A673 (cell line): Measurements from ENCODE around the gene DDR2. TPM values are rescaled to one million over a fixed set of nuclear protein-coding genes. Genes with fewer than 3 reads are reported as not detected.
"Not testable (repeated sequence)": the region's sequence is repeated elsewhere in the genome, so short reads cannot be mapped to it uniquely, and the experiment has no call there.

ENCODE experiments used
- BruUV-seq: library from RNA; stranded (reverse); fragments of 400-500 nt; replicated peaks from 2 replicates; lab custom pipeline; 2021; lab: Mats Ljungman, UMichigan
- CTCF ChIA-PET: fragments of 300-600 bp; sonication (Branson Sonifier 250); formaldehyde crosslinking; loops from one replicate; lab custom pipeline; 2022; ENCODE audit warnings: antibody characterized with exemption; lab: Charles Lee
- POLR2A ChIA-PET: fragments of 300-600 bp; sonication (Branson Sonifier 250); formaldehyde crosslinking; loops from one replicate; lab custom pipeline; 2022; ENCODE audit warnings: antibody characterized with exemption; ENCODE audit not compliant: low non-redundant PET; lab: Charles Lee
- DNase-seq: peaks from one replicate; pipeline ENCODE4 v3.0.0-alpha.2; 2015; ENCODE audit warnings: low spot score
- H3K27ac ChIP-seq: fragments of 200-600 bp; sonication (generic); 2 replicates; pipeline ENCODE4 v1.5.1; 2016; ENCODE audit warnings: mixed run types, low read depth, mild to moderate bottlenecking, mixed read lengths, antibody characterized with exemption, low read length; ENCODE audit not compliant: poor library complexity, severe bottlenecking
- H3K27me3 ChIP-seq: fragments of 200-600 bp; sonication (generic); replicated peaks from 2 replicates; pipeline ENCODE4 v1.6.1; 2017; ENCODE audit warnings: mixed run types, low read depth, mild to moderate bottlenecking, mixed read lengths, antibody characterized with exemption, low read length; ENCODE audit not compliant: insufficient read depth, poor library complexity
- H3K36me3 ChIP-seq: fragments of 200-600 bp; sonication (generic); 2 replicates; pipeline ENCODE4 v1.6.1; 2016; ENCODE audit warnings: mixed run types, mild to moderate bottlenecking, mixed read lengths, antibody characterized with exemption, low read length; ENCODE audit not compliant: insufficient read depth, poor library complexity, severe bottlenecking
- H3K4me1 ChIP-seq: fragments of 200-600 bp; sonication (generic); 2 replicates; pipeline ENCODE4 v1.6.1; 2017; ENCODE audit warnings: mixed run types, mild to moderate bottlenecking, mixed read lengths, antibody characterized with exemption, low read length; ENCODE audit not compliant: insufficient read depth, poor library complexity, severe bottlenecking
- H3K4me3 ChIP-seq: fragments of 200-600 bp; sonication (generic); 2 replicates; pipeline ENCODE4 v1.5.1; 2016; ENCODE audit warnings: low read depth, mixed run types, mild to moderate bottlenecking, mixed read lengths, low read length; ENCODE audit not compliant: poor library complexity, severe bottlenecking
- H3K9me3 ChIP-seq: fragments of 200-600 bp; sonication (generic); 2 replicates; pipeline ENCODE4 v1.6.1; 2016; ENCODE audit warnings: mixed run types, low read depth, mild to moderate bottlenecking, mixed read lengths, antibody characterized with exemption, low read length; ENCODE audit not compliant: poor library complexity, severe bottlenecking
- CTCF ChIP-seq: fragments of 300-800, 200-600 bp; sonication (generic); conservative IDR thresholded peaks from 2 replicates; pipeline ENCODE4 v1.5.1; 2017; ENCODE audit warnings: low read depth, mild to moderate bottlenecking, antibody characterized with exemption, low read length, moderate library complexity, mixed read lengths
- intact Hi-C: fragments of 100-400 bp; cut with micrococcal nuclease; formaldehyde crosslinking; loops from one replicate; pipeline ENCODE4 v1.10.0; 2022; ENCODE audit not compliant: unreplicated experiment
- total RNA-seq: library from RNA; stranded (reverse); gene quantifications from 2 replicates; pipeline ENCODE4 v1.2.3, GENCODE V29; 2021

Gene DDR2
- total RNA-seq, 1 experiment from 2014 or later: 121 TPM

GRCh38 chr1:162799995-162800830 is 167.9 kb downstream of the DDR2 start:
- not testable (repeated sequence) for H3K27me3 ChIP-seq, H3K9me3 ChIP-seq, BruUV-seq, H3K27ac ChIP-seq, H3K4me3 ChIP-seq, H3K4me1 ChIP-seq
- intact Hi-C loops: loop anchor here (1.0 to 10.0 kb wide), 2 partner anchors 187 to 745 kb away; no protein-coding TSS in a partner anchor
- ChIA-PET POLR2A (interaction anchor here (0.6 kb wide), 2 partner anchors 31 to 186 kb away, joined by 3 to 16 read pairs; no protein-coding TSS in a partner anchor), CTCF (interaction anchor here (0.5 to 1.2 kb wide), 10 partner anchors 98 to 763 kb away, joined by 3 to 13 read pairs (median 3); no protein-coding TSS in a partner anchor)
- peak; percentile 85 for DNase-seq
- peak; percentile 63 for TF ChIP-seq CTCF
- peaks cover 59% of the 10 kb centered on the region for H3K36me3 ChIP-seq

DNA sequence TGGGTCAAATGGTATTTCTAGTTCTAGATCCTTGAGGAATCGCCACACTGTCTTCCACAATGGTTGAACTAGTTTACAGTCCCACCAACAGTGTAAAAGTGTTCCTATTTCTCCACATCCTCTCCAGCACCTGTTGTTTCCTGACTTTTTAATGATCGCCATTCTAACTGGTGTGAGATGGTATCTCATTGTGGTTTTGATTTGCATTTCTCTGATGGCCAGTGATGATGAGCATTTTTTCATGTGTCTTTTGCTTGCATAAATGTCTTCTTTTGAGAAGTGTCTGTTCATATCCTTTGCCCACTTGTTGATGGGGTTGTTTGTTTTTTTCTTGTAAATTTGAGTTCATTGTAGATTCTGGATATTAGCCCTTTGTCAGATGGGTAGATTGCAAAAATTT is 175.2 kb downstream of the DDR2 start:
- BruUV-seq, H3K27me3 ChIP-seq, H3K4me3 ChIP-seq, H3K27ac ChIP-seq, H3K4me1 ChIP-seq, DNase-seq, POLR2A ChIA-PET, CTCF ChIA-PET, H3K9me3 ChIP-seq, intact Hi-C loops: not testable (repeated sequence)
- H3K36me3 ChIP-seq: peaks cover 36% of the 10 kb centered on the region

- H3K4me1 ChIP-seq, intact Hi-C loops, DNase-seq, H3K27ac ChIP-seq, H3K27me3 ChIP-seq, H3K4me3 ChIP-seq, H3K9me3 ChIP-seq, POLR2A ChIA-PET, CTCF ChIA-PET, H3K36me3 ChIP-seq: not testable (repeated sequence)
- TSS peak; percentile 73 for BruUV-seq
Observed at GRCh38 chr1:162812357-162812756, 180.1 kb downstream of the DDR2 start.

GRCh38 chr1:162818136-162818535 is 185.9 kb downstream of the DDR2 start:
- POLR2A ChIA-PET, H3K4me3 ChIP-seq, intact Hi-C loops, DNase-seq, H3K27ac ChIP-seq, H3K36me3 ChIP-seq, CTCF ChIA-PET, BruUV-seq, H3K9me3 ChIP-seq, H3K27me3 ChIP-seq: not testable (repeated sequence)
- peaks cover 15% of the 10 kb centered on the region for H3K4me1 ChIP-seq

DNA sequence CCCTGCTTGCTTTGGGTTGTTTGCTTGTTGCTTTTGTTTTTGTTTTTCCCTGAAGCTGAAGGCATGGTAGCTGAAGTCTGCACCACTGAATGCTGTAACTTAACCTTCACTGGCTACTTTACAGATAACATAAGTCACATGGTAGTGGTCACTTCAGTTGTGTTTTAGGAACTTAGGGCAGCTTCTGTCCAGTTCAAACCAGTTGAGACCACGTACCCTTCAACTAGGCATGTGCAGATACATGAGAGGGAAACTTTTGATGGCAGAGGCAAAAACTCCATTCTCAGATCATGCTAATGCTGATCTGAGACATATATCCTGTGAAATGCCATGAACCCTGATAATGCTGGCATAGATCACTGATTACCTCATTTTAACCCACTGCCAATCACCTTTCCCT is 186.4 kb downstream of the DDR2 start:
- H3K27me3 ChIP-seq, H3K4me3 ChIP-seq, H3K9me3 ChIP-seq, DNase-seq, H3K36me3 ChIP-seq, CTCF ChIA-PET, BruUV-seq, POLR2A ChIA-PET, H3K27ac ChIP-seq, intact Hi-C loops: not testable (repeated sequence)
- peaks cover 21% of the 10 kb centered on the region for H3K4me1 ChIP-seq
